Measurements from ENCODE around the gene RTP3. TPM values are rescaled to one million over a fixed set of nuclear protein-coding genes. Genes with fewer than 3 reads are reported as not detected.

RTP3 gene
- total RNA-seq, 1 experiment from 2014 or later = not detected

DNA sequence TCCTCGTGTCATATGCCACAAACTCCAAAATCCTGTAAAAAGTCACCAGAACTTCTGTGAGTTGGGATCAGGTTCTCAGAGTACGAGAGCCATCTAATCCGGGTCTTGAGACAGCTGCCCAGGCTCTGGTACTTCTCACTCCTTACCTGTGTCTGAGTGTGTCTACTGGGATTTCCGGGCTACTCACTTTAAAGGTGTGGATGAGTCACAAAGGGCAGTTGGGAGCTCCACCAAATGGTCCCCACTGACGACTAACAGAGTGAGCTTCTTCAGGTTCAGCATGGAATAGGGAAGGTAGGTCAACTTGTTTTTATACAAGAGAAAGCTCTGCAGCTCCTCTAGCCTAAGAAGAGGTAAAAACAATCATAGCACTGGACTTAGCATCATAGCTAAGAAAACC lies 29.5 kb downstream of the RTP3 start:
- no TSS peak for BruUV-seq (replicated peaks)

DNA sequence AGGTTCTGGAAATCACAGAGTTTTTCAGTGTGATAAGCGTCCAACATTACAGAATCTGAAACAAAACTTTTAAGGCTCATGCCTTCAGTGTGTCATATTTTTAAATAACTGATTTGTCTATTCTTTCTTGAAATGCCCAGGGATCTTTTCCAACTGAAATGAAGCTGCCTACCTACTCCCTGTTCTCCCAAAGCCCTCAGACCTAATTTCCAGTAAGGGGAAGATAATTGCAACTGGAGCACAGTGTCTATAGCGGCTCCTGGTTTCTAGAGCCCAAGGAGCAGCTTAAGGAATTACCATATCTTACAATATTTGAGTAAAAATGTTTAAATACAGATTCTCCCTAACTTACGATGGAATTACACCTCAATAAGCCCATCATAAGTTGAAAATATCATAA lies 35.3 kb downstream of the RTP3 start:
- intact Hi-C loops (cut with micrococcal nuclease; ENCODE audit: unreplicated experiment) = no loop called here
- DNase-seq = no peak
- Histone ChIP-seq H3K27me3 (replicated peaks; ENCODE audit: control insufficient read depth, insufficient read depth, low read length) (no peaks in the 10 kb centered on the region), H3K4me3 (ENCODE audit: low read depth, low read length) (no peak overlapping the region), H3K4me1 (no peaks in the 10 kb centered on the region), H3K36me3 (ENCODE audit: control insufficient read depth, insufficient read depth, low read length) (no peaks in the 10 kb centered on the region), H3K9me3 (no peaks in the 10 kb centered on the region)
- Mint-ChIP-seq H3K4me1 (ENCODE audit: low read depth, unreplicated experiment) (no peaks in the 10 kb centered on the region), H3K27me3 (ENCODE audit: insufficient read depth, unreplicated experiment) (peaks cover 11% of the 10 kb centered on the region), H3K36me3 (ENCODE audit: insufficient read depth, unreplicated experiment) (no peaks in the 10 kb centered on the region), H3K4me3 (ENCODE audit: unreplicated experiment) (no peak overlapping the region), H3K27ac (ENCODE audit: unreplicated experiment) (no peak overlapping the region), H3K9me3 (ENCODE audit: unreplicated experiment) (peaks cover 10% of the 10 kb centered on the region)
- CTCF ChIA-PET = no interaction called here
- POLR2A ChIA-PET = no interaction called here
- no peak for TF ChIP-seq CTCF (IDR thresholded peaks at IDR 0.05; ENCODE audit: insufficient read depth in 1 of 2, low read depth in 1 of 2, low read length in 1 of 2, severe bottlenecking in 1 of 2, unreplicated experiment in 1 of 2)
- BruUV-seq (replicated peaks) = no TSS peak

More for the DNA sequence above, 29.5 kb downstream of the RTP3 start:
- Mint-ChIP-seq H3K9me3 (ENCODE audit: unreplicated experiment) (no peaks in the 10 kb centered on the region), H3K4me3 (ENCODE audit: unreplicated experiment) (no peak overlapping the region), H3K36me3 (ENCODE audit: insufficient read depth, unreplicated experiment) (no peaks in the 10 kb centered on the region), H3K4me1 (ENCODE audit: low read depth, unreplicated experiment) (no peaks in the 10 kb centered on the region), H3K27ac (ENCODE audit: unreplicated experiment) (no peak overlapping the region), H3K27me3 (ENCODE audit: insufficient read depth, unreplicated experiment) (peaks cover 8% of the 10 kb centered on the region)
- Histone ChIP-seq H3K4me3 (ENCODE audit: low read depth, low read length) (no peak overlapping the region), H3K27me3 (replicated peaks; ENCODE audit: control insufficient read depth, insufficient read depth, low read length) (no peaks in the 10 kb centered on the region), H3K4me1 (no peaks in the 10 kb centered on the region), H3K36me3 (ENCODE audit: control insufficient read depth, insufficient read depth, low read length) (no peaks in the 10 kb centered on the region), H3K9me3 (no peaks in the 10 kb centered on the region)
- intact Hi-C loops (cut with micrococcal nuclease; ENCODE audit: unreplicated experiment) = no loop called here
- POLR2A ChIA-PET = no interaction called here
- DNase-seq = no peak
- CTCF ChIA-PET = no interaction called here
- TF ChIP-seq CTCF (IDR thresholded peaks at IDR 0.05; ENCODE audit: insufficient read depth in 1 of 2, low read depth in 1 of 2, low read length in 1 of 2, severe bottlenecking in 1 of 2, unreplicated experiment in 1 of 2) = no peak

DNA sequence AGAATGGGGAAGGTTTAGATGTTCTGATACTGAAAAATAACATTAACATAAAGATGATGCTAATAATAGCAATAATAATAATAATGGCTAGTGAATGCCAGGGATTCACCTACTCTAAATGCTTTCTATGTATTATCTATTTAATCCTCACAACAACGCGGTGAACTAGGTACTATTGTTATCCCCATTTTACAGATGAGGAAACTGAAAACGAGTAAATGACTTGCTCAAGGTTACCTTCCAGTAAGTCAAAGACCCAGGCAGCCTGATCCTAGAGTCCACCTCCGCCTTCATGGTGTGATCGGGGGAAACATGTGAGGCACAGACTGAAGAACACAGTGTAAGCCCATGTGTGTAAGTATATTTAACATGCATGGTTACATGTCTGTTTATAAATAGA lies 38.0 kb downstream of the RTP3 start:
- no peaks in the 10 kb centered on the region for H3K4me1 Mint-ChIP-seq (ENCODE audit: low read depth, unreplicated experiment)
- no peak overlapping the region for H3K4me3 Mint-ChIP-seq (ENCODE audit: unreplicated experiment)
- no peaks in the 10 kb centered on the region for H3K27me3 ChIP-seq (replicated peaks; ENCODE audit: control insufficient read depth, insufficient read depth, low read length)
- no peaks in the 10 kb centered on the region for H3K36me3 ChIP-seq (ENCODE audit: control insufficient read depth, insufficient read depth, low read length)
- POLR2A ChIA-PET = no interaction called here
- DNase-seq = no peak
- peaks cover 8% of the 10 kb centered on the region for H3K27me3 Mint-ChIP-seq (ENCODE audit: insufficient read depth, unreplicated experiment)
- H3K4me1 ChIP-seq = no peaks in the 10 kb centered on the region
- CTCF ChIA-PET = no interaction called here
- H3K9me3 ChIP-seq = no peaks in the 10 kb centered on the region
- H3K9me3 Mint-ChIP-seq (ENCODE audit: unreplicated experiment) = peaks cover 10% of the 10 kb centered on the region
- no peak for TF ChIP-seq CTCF (IDR thresholded peaks at IDR 0.05; ENCODE audit: insufficient read depth in 1 of 2, low read depth in 1 of 2, low read length in 1 of 2, severe bottlenecking in 1 of 2, unreplicated experiment in 1 of 2)
- BruUV-seq (replicated peaks) = no TSS peak
- no peak overlapping the region for H3K27ac Mint-ChIP-seq (ENCODE audit: unreplicated experiment)
- no peaks in the 10 kb centered on the region for H3K36me3 Mint-ChIP-seq (ENCODE audit: insufficient read depth, unreplicated experiment)
- intact Hi-C loops (cut with micrococcal nuclease; ENCODE audit: unreplicated experiment) = no loop called here
- no peak overlapping the region for H3K4me3 ChIP-seq (ENCODE audit: low read depth, low read length)

Measured in Caco-2 (cell line).